HepG2 (cell line): ENCODE results near the gene IFITM5. TPM values are rescaled to one million over a fixed set of nuclear protein-coding genes. Genes with fewer than 3 reads are reported as not detected.
A peak's percentile ranks its signal among the peaks of the same experiment; 100 is the strongest.

Experiments
- ATAC-seq: fragments of 200-7000 bp; cut with Tn5 transposase; 3 replicates; pipeline ENCODE4 v1.9.1; 2020; ENCODE audit warnings: mild to moderate bottlenecking, moderate library complexity
- BruUV-seq: library from RNA; stranded (reverse); fragments of 400-500 nt; replicated peaks from 2 replicates; lab custom pipeline; 2021; lab: Mats Ljungman, UMichigan
- CTCF ChIA-PET: fragments of 300-600 bp; formaldehyde crosslinking; extraction: SDS; loops from one replicate; lab custom pipeline; 2021; ENCODE audit warnings: low total read pairs, inconsistent platforms, low intra/inter-chr PET ratio; lab: Yijun Ruan, JAX
- POLR2A ChIA-PET: fragments of 350-600 bp; sonication (Branson Sonifier 250); formaldehyde crosslinking; loops from one replicate; lab custom pipeline; 2020; ENCODE audit warnings: antibody characterized with exemption, inconsistent platforms; lab: Yijun Ruan, JAX
- DNase-seq: peaks from one replicate; pipeline ENCODE4 v3.0.0-alpha.2; 2015; ENCODE audit warnings: low spot score
- FAIRE-seq: peaks from 3 replicates; lab custom pipeline; 2011; peaks lifted over from hg19 to GRCh38; lab: Jason Lieb, UNC
- H2AFZ ChIP-seq: one replicate; pipeline ENCODE4 v1.6.1; 2011; ENCODE audit warnings: low read length, inconsistent platforms
- H3K27ac ChIP-seq: fragments of 300-600 bp; 3 replicates; pipeline ENCODE4 v1.8.0; 2011; ENCODE audit warnings: mixed run types, mild to moderate bottlenecking, mixed read lengths, low read length, inconsistent platforms; ENCODE audit not compliant: insufficient read depth; ENCODE audit errors: extremely low read length
- H3K27me3 ChIP-seq, 2 experiments: fragments of 200-600 bp in 1 of 2; 2 replicates in 1 of 2; 3 replicates in 1 of 2; pipeline versions ENCODE4 v1.6.0 to v1.8.0; 2011; ENCODE audit warnings: low read length in 2 of 2, mild to moderate bottlenecking in 2 of 2, moderate library complexity in 2 of 2, inconsistent platforms in 1 of 2; ENCODE audit not compliant: insufficient read depth in 2 of 2, control insufficient read depth in 1 of 2
- H3K36me3 ChIP-seq, 2 experiments: fragments of 200-600 bp in 1 of 2; replicated peaks in 1 of 2; 2 replicates in 1 of 2; 3 replicates in 1 of 2; pipeline versions ENCODE4 v1.5.1 to v1.8.0; 2011; ENCODE audit warnings: low read length in 2 of 2, inconsistent platforms in 1 of 2; ENCODE audit not compliant: insufficient read depth in 2 of 2, control insufficient read depth in 1 of 2
- H3K4me1 ChIP-seq: 2 replicates; pipeline ENCODE4 v1.5.1; 2012; ENCODE audit warnings: low read length, inconsistent platforms; ENCODE audit not compliant: insufficient read depth
- H3K4me2 ChIP-seq: 2 replicates; pipeline ENCODE4 v1.6.0; 2011; ENCODE audit warnings: low read depth, low read length, inconsistent platforms
- H3K4me3 ChIP-seq, 3 experiments: fragments of 200-600 bp in 1 of 3; sonication (generic), shearing (Covaris generic) in 1 of 3; replicated peaks in 1 of 3; 2 replicates each; pipeline ENCODE4 v1.5.1; 2011 to 2016; ENCODE audit warnings: low read length in 3 of 3, inconsistent platforms in 2 of 3, low read depth in 2 of 3, mild to moderate bottlenecking in 2 of 3, control low read depth in 1 of 3, mixed read lengths in 1 of 3; ENCODE audit not compliant: insufficient read depth in 1 of 3
- H3K79me2 ChIP-seq: one replicate; pipeline ENCODE4 v1.6.1; 2011; ENCODE audit warnings: low read length, inconsistent platforms; ENCODE audit not compliant: insufficient read depth
- H3K9ac ChIP-seq: 2 replicates; pipeline ENCODE4 v1.6.0; 2011; ENCODE audit warnings: mild to moderate bottlenecking, low read depth, low read length, inconsistent platforms; ENCODE audit not compliant: insufficient read depth
- H3K9me3 ChIP-seq: 2 replicates; pipeline ENCODE4 v1.5.1; 2012; ENCODE audit warnings: mild to moderate bottlenecking, low read length
- H4K20me1 ChIP-seq: 2 replicates; pipeline ENCODE4 v1.6.0; 2011; ENCODE audit warnings: inconsistent platforms, mild to moderate bottlenecking, low read length, moderate library complexity; ENCODE audit not compliant: insufficient read depth
- CEBPG ChIP-seq: IDR thresholded peaks from 2 replicates; pipeline ENCODE4 v1.6.1; 2016
- CREB1 ChIP-seq, 2 experiments: fragments of 450-650 bp in 1 of 2; IDR thresholded peaks; 2 replicates each; pipeline ENCODE4 v1.6.1; 2016 to 2017; ENCODE audit warnings: control low read depth in 1 of 2, mild to moderate bottlenecking in 1 of 2, missing compliant biosample characterization in 1 of 2, missing genetic modification characterization in 1 of 2
- ERF ChIP-seq: IDR thresholded peaks from 2 replicates; pipeline ENCODE4 v1.6.1; 2018; ENCODE audit warnings: missing biosample characterization, missing genetic modification reagents
- FOXP1 ChIP-seq, 2 experiments: fragments of 450-650 bp in 1 of 2; IDR thresholded peaks; 2 replicates each; pipeline ENCODE4 v1.6.1; 2017 to 2018; ENCODE audit warnings: antibody characterized with exemption in 1 of 2
- KDM4B ChIP-seq: sonication (generic); formaldehyde crosslinking; IDR thresholded peaks from 2 replicates; pipeline ENCODE4 v1.4.0; 2020; ENCODE audit warnings: missing genetic modification reagents
- NFATC3 ChIP-seq: sonication (generic); formaldehyde crosslinking; IDR thresholded peaks from 2 replicates; pipeline ENCODE4 v1.5.1; 2020; ENCODE audit warnings: mild to moderate bottlenecking, missing genetic modification reagents
- NFYB ChIP-seq: sonication (generic); formaldehyde crosslinking; IDR thresholded peaks from 2 replicates; pipeline ENCODE4 v1.4.0; 2020; ENCODE audit warnings: missing genetic modification reagents
- POLR2G ChIP-seq: fragments of 200-400 bp; formaldehyde crosslinking; IDR thresholded peaks from 2 replicates; pipeline ENCODE4 v1.6.1; 2018; ENCODE audit warnings: mild to moderate bottlenecking, low read depth, low read length, moderate library complexity
- SALL1 ChIP-seq: sonication (generic); formaldehyde crosslinking; IDR thresholded peaks from 2 replicates; pipeline ENCODE4 v1.8.0; 2022; ENCODE audit warnings: mild to moderate bottlenecking, missing genetic modification reagents
- TBP ChIP-seq: sonication (generic); formaldehyde crosslinking; IDR thresholded peaks from 2 replicates; pipeline ENCODE4 v1.5.0; 2020; ENCODE audit warnings: missing genetic modification reagents
- ZFP1 ChIP-seq: IDR thresholded peaks from 2 replicates; pipeline ENCODE4 v1.6.1; 2016
- ZKSCAN1 ChIP-seq: fragments of 150-350 bp; IDR thresholded peaks from 2 replicates; pipeline ENCODE4 v1.6.1; 2014; ENCODE audit warnings: low read length
- ZNF205 ChIP-seq: IDR thresholded peaks from 2 replicates; pipeline ENCODE4 v1.6.1; 2018; ENCODE audit warnings: missing biosample characterization, missing genetic modification reagents
- ZNF280B ChIP-seq: sonication (generic); formaldehyde crosslinking; IDR thresholded peaks from 2 replicates; pipeline ENCODE4 v1.5.0; 2020; ENCODE audit warnings: missing genetic modification reagents, mild to moderate bottlenecking, borderline replicate concordance
- ZNF550 ChIP-seq: sonication (generic); formaldehyde crosslinking; IDR thresholded peaks from 2 replicates; pipeline ENCODE4 v1.4.0; 2020; ENCODE audit warnings: mild to moderate bottlenecking, missing genetic modification reagents, borderline replicate concordance
- ZNF572 ChIP-seq: sonication (generic); formaldehyde crosslinking; IDR thresholded peaks from 2 replicates; pipeline ENCODE4 v1.5.1; 2020; ENCODE audit warnings: mild to moderate bottlenecking, missing genetic modification reagents
- ZNF75D ChIP-seq: sonication (generic); formaldehyde crosslinking; IDR thresholded peaks from 2 replicates; pipeline ENCODE4 v1.8.1; 2023; ENCODE audit warnings: missing genetic modification reagents, mild to moderate bottlenecking, borderline replicate concordance
- ZNF816 ChIP-seq: sonication (generic); formaldehyde crosslinking; IDR thresholded peaks from 2 replicates; pipeline ENCODE4 v1.8.0; 2022; ENCODE audit warnings: missing genetic modification reagents, mild to moderate bottlenecking, borderline replicate concordance
- WGBS: methylation state at CpG from one replicate; pipeline ENCODE4 v1.1.6; 2017; ENCODE audit warnings: low lambda C conversion rate; 5-methylcytosine and 5-hydroxymethylcytosine counted together
- in situ Hi-C: cut with HindIII; loops from 2 replicates; pipeline ENCODE4 v1.10.0; 2017; ENCODE audit warnings: low pct_unique_long_range_greater_than_20kb; ENCODE audit not compliant: extremely low pct_ligation_motif_present
- intact Hi-C: fragments of 100-400 bp; cut with micrococcal nuclease; formaldehyde crosslinking; loops from one replicate; pipeline ENCODE4 v1.10.0; 2022; ENCODE audit not compliant: unreplicated experiment
- polyA plus RNA-seq, 8 experiments: library from polyadenylated mRNA; depleted of rRNA in 3 of 8; stranded (reverse) in 7 of 8; unstranded in 1 of 8; fragments of >200 nt; fragmentation: Illumina TruSeq in 4 of 8; extraction: Trizol in 4 of 8; gene quantifications; 2 replicates each; pipeline versions ENCODE4 v1.2.1 to v1.2.3, GENCODE V29; 2011 to 2016; ENCODE audit warnings: low read depth in 4 of 8, missing spikeins in 1 of 8, mixed read lengths in 1 of 8; ENCODE audit not compliant: insufficient read depth in 1 of 8
- total RNA-seq, 5 experiments: library from RNA; depleted of rRNA; stranded (reverse); fragments of >200 nt; fragmentation: Illumina TruSeq; extraction: Trizol; gene quantifications; 2 replicates each; pipeline ENCODE4 v1.2.3, GENCODE V29; 2016; ENCODE audit warnings: low read depth in 1 of 5

Gene IFITM5
- total and polyA plus RNA-seq, 2 of the 13 experiments (the other 11 are each of a cell fraction or from before 2014, with no cell fraction given), result not detected

GRCh38 chr11:281486-282161, 17.7 kb downstream of the IFITM5 start:
- no peak for FAIRE-seq

GRCh38 chr11:280706-281485, 18.4 kb downstream of the IFITM5 start:
- DNase-seq, result no peak
- CTCF ChIA-PET, result no interaction called here
- FAIRE-seq, result no peak
- Histone ChIP-seq H3K79me2 (no peaks in the 10 kb centered on the region), H3K27me3 (peaks cover 7 to 76% of the 10 kb centered on the region in 2 experiments), H3K4me1 (peaks cover 20% of the 10 kb centered on the region), H4K20me1 (no peaks in the 10 kb centered on the region), H3K9ac (no peak overlapping the region), H3K4me3 (no peak overlapping the region), H3K36me3 (no peaks in the 10 kb centered on the region), H3K9me3 (no peaks in the 10 kb centered on the region), H2AFZ (no peak overlapping the region), H3K27ac (no peak overlapping the region), H3K4me2 (0 out of 2 replicates have a peak overlapping the region, but pooled peaks have one; percentile 55)
- ATAC-seq, result no peak
- intact Hi-C loops, result no loop called here
- POLR2A ChIA-PET, result no interaction called here
- WGBS, result 84% methylated on average over 45 of the region's 79 CpGs
- in situ Hi-C loops, result no loop called here
- no TSS peak for BruUV-seq
- TF ChIP-seq TBP (CRISPR knock-in tag) (no peak), ZNF550 (CRISPR knock-in tag) (no peak), ZNF572 (no peak), ZNF280B (no peak), CEBPG (CRISPR knock-in tag) (no peak), ZNF205 (CRISPR knock-in tag) (no peak), ZFP1 (CRISPR knock-in tag) (no peak), NFATC3 (CRISPR knock-in tag) (no peak), CREB1 (IDR thresholded peaks at IDR 0.05) (no peak), CREB1 (CRISPR knock-in tag; IDR thresholded peaks at IDR 0.05) (no peak), SALL1 (CRISPR knock-in tag) (no peak), POLR2G (no peak), ZNF816 (CRISPR knock-in tag) (no peak), ZKSCAN1 (no peak), NFYB (CRISPR knock-in tag) (no peak), FOXP1 (IDR thresholded peaks at IDR 0.05) (no peak), FOXP1 (CRISPR knock-in tag; IDR thresholded peaks at IDR 0.05) (no peak)

More at GRCh38 chr11:281486-282161, 17.7 kb downstream of the IFITM5 start:
- Histone ChIP-seq H3K36me3 (no peaks in the 10 kb centered on the region), H4K20me1 (no peaks in the 10 kb centered on the region), H3K79me2 (no peaks in the 10 kb centered on the region), H3K27ac (no peak overlapping the region), H3K4me3 (no peak overlapping the region), H3K27me3 (peaks cover 7 to 83% of the 10 kb centered on the region in 2 experiments), H3K4me1 (peaks cover 20% of the 10 kb centered on the region), H3K9me3 (no peaks in the 10 kb centered on the region), H3K4me2 (no peak overlapping the region), H3K9ac (no peak overlapping the region), H2AFZ (no peak overlapping the region)
- BruUV-seq, result no TSS peak
- ATAC-seq, result no peak
- WGBS, result 72% methylated on average over 20 of the region's 26 CpGs
- ChIA-PET POLR2A (no interaction called here), CTCF (no interaction called here)
- intact Hi-C loops, result no loop called here
- in situ Hi-C loops, result no loop called here
- no peak for TF ChIP-seq ERF (CRISPR knock-in tag)
- TF ChIP-seq ZNF75D (CRISPR knock-in tag), result no peak
- no peak for TF ChIP-seq KDM4B (CRISPR knock-in tag)
- DNase-seq, result no peak
